Stomach (tissue), 4 donors: ENCODE results near the gene ACSF3.

ENCODE experiments used
- POLR2A ChIP-seq, 4 donors: fragments of 450-650 bp; IDR thresholded peaks; one replicate each; pipeline ENCODE4 v1.6.1; 2016; ENCODE audit warnings: antibody characterized with exemption in 4 of 4, control low read depth in 2 of 4, mild to moderate bottlenecking in 1 of 4, moderate library complexity in 1 of 4
- TF ChIP-seq, protein P1 (sequence below), 7 experiments: fragments of 450-650 bp in 4 of 7; fragments of 200-600 bp in 3 of 7; sonication (generic) in 3 of 7; IDR thresholded peaks; one replicate each; pipeline ENCODE4 v1.5.1; 2016 to 2019; ENCODE audit warnings: antibody characterized with exemption in 7 of 7, control low read depth in 2 of 7, mild to moderate bottlenecking in 1 of 7

- TF ChIP-seq, protein P1, sequence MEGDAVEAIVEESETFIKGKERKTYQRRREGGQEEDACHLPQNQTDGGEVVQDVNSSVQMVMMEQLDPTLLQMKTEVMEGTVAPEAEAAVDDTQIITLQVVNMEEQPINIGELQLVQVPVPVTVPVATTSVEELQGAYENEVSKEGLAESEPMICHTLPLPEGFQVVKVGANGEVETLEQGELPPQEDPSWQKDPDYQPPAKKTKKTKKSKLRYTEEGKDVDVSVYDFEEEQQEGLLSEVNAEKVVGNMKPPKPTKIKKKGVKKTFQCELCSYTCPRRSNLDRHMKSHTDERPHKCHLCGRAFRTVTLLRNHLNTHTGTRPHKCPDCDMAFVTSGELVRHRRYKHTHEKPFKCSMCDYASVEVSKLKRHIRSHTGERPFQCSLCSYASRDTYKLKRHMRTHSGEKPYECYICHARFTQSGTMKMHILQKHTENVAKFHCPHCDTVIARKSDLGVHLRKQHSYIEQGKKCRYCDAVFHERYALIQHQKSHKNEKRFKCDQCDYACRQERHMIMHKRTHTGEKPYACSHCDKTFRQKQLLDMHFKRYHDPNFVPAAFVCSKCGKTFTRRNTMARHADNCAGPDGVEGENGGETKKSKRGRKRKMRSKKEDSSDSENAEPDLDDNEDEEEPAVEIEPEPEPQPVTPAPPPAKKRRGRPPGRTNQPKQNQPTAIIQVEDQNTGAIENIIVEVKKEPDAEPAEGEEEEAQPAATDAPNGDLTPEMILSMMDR (IDR thresholded peaks at IDR 0.05), result no peak
- TF ChIP-seq POLR2A (IDR thresholded peaks at IDR 0.05), result no peak
These were observed 20.7 kb downstream of the ACSF3 start for GRCh38 chr16:89114159-89114981.
